ENCODE results near the gene FKBP4. TPM values are rescaled to one million over a fixed set of nuclear protein-coding genes. Genes with fewer than 3 reads are reported as not detected.
A peak's percentile ranks its signal among the peaks of the same experiment; 100 is the strongest.

Gene FKBP4
- total RNA-seq, 1 donor from 2014 or later = 45.3 TPM

DNA sequence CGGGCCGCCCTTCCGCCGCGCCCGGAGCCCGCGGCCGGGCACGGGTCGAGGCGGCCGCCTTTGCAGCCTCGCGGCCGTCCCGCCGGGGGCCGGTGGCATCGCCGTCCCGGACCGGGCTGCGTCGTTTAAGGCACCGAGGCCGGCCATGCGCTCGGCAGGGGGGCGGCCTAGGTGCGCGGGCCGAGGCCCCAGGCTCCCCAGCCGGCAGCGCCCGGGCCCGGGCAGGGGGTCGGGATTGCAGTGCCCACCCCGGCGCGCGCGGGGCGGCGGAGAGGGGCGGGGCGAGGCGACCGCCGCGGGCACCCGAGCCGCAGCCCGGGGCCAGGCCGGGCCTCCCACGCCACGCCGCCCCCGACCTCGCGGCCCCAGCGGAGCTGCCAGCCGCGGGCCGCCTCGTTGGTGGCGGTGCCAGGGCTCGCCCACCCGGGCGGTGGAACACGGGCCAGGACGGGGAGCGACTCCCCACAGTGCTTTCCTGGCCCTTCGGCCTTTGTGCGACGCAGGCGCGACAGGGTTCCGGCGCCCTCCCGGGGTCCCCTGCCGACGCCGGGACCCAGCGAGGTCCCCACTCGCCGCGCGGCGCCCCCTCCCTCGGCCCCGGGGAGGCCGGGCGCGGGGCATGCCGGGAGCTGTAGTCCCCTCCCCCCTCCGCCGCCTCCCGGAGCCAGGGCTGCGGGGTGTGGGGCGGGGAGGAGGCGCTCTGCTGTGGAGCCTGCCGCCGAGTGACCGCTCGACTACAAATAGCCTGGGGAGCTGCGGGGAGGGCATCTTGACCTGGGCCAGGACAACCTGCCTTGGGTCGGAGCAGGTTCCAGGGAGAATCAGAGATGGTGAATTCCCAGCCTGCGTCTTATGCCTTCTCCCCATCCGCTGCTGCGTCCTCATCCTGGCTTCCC is 769 bp downstream of the FKBP4 start:
- H3K4me3 ChIP-seq = peak overlapping the region; percentile 63
- Mint-ChIP-seq H3K4me1 (peaks cover 25% of the 10 kb centered on the region), H3K27ac (peak overlapping the region; percentile 75), H3K4me3 (peak overlapping the region; percentile 92), H3K36me3 (peaks cover 27% of the 10 kb centered on the region), H3K27me3 (ENCODE audit: insufficient read depth, low read depth) (peaks cover 7% of the 10 kb centered on the region), H3K9me3 (no peaks in the 10 kb centered on the region)
- H2AFZ ChIP-seq (replicated peaks) = peak overlapping the region; percentile 67
- DNase-seq (ENCODE audit: low spot score) = peak; percentile 77
- H3K9me3 ChIP-seq (ENCODE audit: low read depth) = no peaks in the 10 kb centered on the region
- H3K27ac ChIP-seq = no peak overlapping the region
- H3K4me2 ChIP-seq = peak overlapping the region; percentile 81
- H3K9ac ChIP-seq = no peak overlapping the region
- H3F3A ChIP-seq (ENCODE audit: low read depth) = peaks cover 28% of the 10 kb centered on the region
- peaks cover 25% of the 10 kb centered on the region for H3K27me3 ChIP-seq
- peaks cover 21% of the 10 kb centered on the region for H3K4me1 ChIP-seq
- peaks cover 20% of the 10 kb centered on the region for H3K79me2 ChIP-seq (ENCODE audit: low read depth)
- peaks cover 29% of the 10 kb centered on the region for H4K20me1 ChIP-seq (ENCODE audit: low read depth)
- no peak for TF ChIP-seq EZH2 (IDR thresholded peaks at IDR 0.05)
- TF ChIP-seq EZH2phosphoT487 (IDR thresholded peaks at IDR 0.05) = no peak
- no peaks in the 10 kb centered on the region for H3K36me3 ChIP-seq

DNA sequence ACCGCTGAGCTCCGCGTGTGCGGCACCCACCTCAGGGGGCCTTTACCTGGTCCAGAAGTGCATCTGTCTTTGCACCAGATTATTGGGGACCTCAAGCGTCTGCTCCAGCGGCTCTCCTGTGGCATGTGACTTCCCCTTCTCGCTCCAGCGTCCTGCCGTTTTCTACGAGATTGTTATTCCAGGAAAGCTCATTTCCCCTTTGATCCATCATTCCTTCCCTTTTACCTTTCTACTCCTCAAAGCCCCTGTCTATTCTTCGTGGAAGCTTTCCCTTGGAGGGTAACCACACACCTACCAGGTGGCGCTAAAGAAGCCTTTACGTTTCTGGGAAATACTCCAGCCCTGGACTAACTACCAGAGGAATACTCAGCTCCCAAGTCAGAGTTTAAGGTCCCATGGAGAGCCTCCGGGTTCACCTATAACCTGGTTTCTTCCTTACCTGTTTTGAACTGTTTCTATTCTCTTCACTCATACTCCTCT is 1.5 kb downstream of the FKBP4 start:
- Mint-ChIP-seq H3K27me3 (ENCODE audit: insufficient read depth, low read depth) (peaks cover 7% of the 10 kb centered on the region), H3K27ac (peak overlapping the region; percentile 75), H3K4me3 (peak overlapping the region; percentile 92), H3K9me3 (no peaks in the 10 kb centered on the region), H3K4me1 (peaks cover 25% of the 10 kb centered on the region), H3K36me3 (peaks cover 32% of the 10 kb centered on the region)
- no peak for TF ChIP-seq EZH2phosphoT487 (IDR thresholded peaks at IDR 0.05)
- no peak for TF ChIP-seq EZH2 (IDR thresholded peaks at IDR 0.05)
- TF ChIP-seq, protein P1, sequence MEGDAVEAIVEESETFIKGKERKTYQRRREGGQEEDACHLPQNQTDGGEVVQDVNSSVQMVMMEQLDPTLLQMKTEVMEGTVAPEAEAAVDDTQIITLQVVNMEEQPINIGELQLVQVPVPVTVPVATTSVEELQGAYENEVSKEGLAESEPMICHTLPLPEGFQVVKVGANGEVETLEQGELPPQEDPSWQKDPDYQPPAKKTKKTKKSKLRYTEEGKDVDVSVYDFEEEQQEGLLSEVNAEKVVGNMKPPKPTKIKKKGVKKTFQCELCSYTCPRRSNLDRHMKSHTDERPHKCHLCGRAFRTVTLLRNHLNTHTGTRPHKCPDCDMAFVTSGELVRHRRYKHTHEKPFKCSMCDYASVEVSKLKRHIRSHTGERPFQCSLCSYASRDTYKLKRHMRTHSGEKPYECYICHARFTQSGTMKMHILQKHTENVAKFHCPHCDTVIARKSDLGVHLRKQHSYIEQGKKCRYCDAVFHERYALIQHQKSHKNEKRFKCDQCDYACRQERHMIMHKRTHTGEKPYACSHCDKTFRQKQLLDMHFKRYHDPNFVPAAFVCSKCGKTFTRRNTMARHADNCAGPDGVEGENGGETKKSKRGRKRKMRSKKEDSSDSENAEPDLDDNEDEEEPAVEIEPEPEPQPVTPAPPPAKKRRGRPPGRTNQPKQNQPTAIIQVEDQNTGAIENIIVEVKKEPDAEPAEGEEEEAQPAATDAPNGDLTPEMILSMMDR (IDR thresholded peaks at IDR 0.05) = peak; percentile 4
- peak; percentile 18 for DNase-seq (ENCODE audit: low spot score)
- Histone ChIP-seq H2AFZ (replicated peaks) (peak overlapping the region; percentile 67), H3K4me3 (peak overlapping the region; percentile 63), H3F3A (ENCODE audit: low read depth) (peaks cover 28% of the 10 kb centered on the region), H3K36me3 (no peaks in the 10 kb centered on the region), H3K79me2 (ENCODE audit: low read depth) (peaks cover 20% of the 10 kb centered on the region), H3K4me2 (peak overlapping the region; percentile 81), H3K4me1 (peaks cover 21% of the 10 kb centered on the region), H4K20me1 (ENCODE audit: low read depth) (peaks cover 29% of the 10 kb centered on the region), H3K27ac (no peak overlapping the region), H3K9me3 (ENCODE audit: low read depth) (no peaks in the 10 kb centered on the region), H3K27me3 (peaks cover 25% of the 10 kb centered on the region), H3K9ac (no peak overlapping the region)

- peaks cover 7% of the 10 kb centered on the region for H3K27me3 Mint-ChIP-seq (ENCODE audit: insufficient read depth, low read depth)
- H3K4me1 Mint-ChIP-seq = peaks cover 17% of the 10 kb centered on the region
- H3K27ac ChIP-seq = no peak overlapping the region
- peaks cover 22% of the 10 kb centered on the region for H3K27me3 ChIP-seq
- H3K9ac ChIP-seq = no peak overlapping the region
- no peak overlapping the region for H3K27ac Mint-ChIP-seq
- no peak overlapping the region for H3K4me3 ChIP-seq
- H3F3A ChIP-seq (ENCODE audit: low read depth) = peaks cover 17% of the 10 kb centered on the region
- H3K36me3 Mint-ChIP-seq = peaks cover 42% of the 10 kb centered on the region
- no peak overlapping the region for H3K4me2 ChIP-seq
- peaks cover 29% of the 10 kb centered on the region for H4K20me1 ChIP-seq (ENCODE audit: low read depth)
- no peak overlapping the region for H2AFZ ChIP-seq (replicated peaks)
- H3K4me1 ChIP-seq = peaks cover 15% of the 10 kb centered on the region
- H3K4me3 Mint-ChIP-seq = no peak overlapping the region
- H3K79me2 ChIP-seq (ENCODE audit: low read depth) = peaks cover 20% of the 10 kb centered on the region
- no peaks in the 10 kb centered on the region for H3K9me3 ChIP-seq (ENCODE audit: low read depth)
- H3K9me3 Mint-ChIP-seq = no peaks in the 10 kb centered on the region
- DNase-seq (ENCODE audit: low spot score) = no peak
- no peaks in the 10 kb centered on the region for H3K36me3 ChIP-seq
- TF ChIP-seq EZH2phosphoT487 (IDR thresholded peaks at IDR 0.05) (no peak), EZH2 (IDR thresholded peaks at IDR 0.05) (no peak)
- TF ChIP-seq, protein P1 (IDR thresholded peaks at IDR 0.05) = no peak
Measured at GRCh38 chr12:2797721-2798418, 3.1 kb downstream of the FKBP4 start.
